Hepatic stellate cell (primary cell): ENCODE measurements around the gene PNRC1.
"Not testable (repeated sequence)": the region's sequence is repeated elsewhere in the genome, so short reads cannot be mapped to it uniquely, and the experiment has no call there.

Source experiments
- DNase-seq: peaks from one replicate; pipeline ENCODE4 v3.0.0; 2011; ENCODE audit warnings: low spot score

The PNRC1 gene

GRCh38 chr6:89080281-89081128 lies at the start of gene PNRC1:
Gene PNRC1, plus strand, starts transcription at chr6:89080751. Its CDS starts 144 bp downstream, at chr6:89080895.
- peak; percentile 95 for DNase-seq

GRCh38 chr6:89032599-89032998 lies 48.0 kb upstream of the PNRC1 start:
- no peak for DNase-seq

GRCh38 chr6:89033461-89033860 lies 47.1 kb upstream of the PNRC1 start:
- DNase-seq: no peak

GRCh38 chr6:89034116-89034515 lies 46.4 kb upstream of the PNRC1 start:
- not testable (repeated sequence) for DNase-seq

GRCh38 chr6:89034586-89035251 lies 45.8 kb upstream of the PNRC1 start:
- DNase-seq: no peak

GRCh38 chr6:89035252-89036101 lies 45.1 kb upstream of the PNRC1 start:
- DNase-seq: peak; percentile 29

GRCh38 chr6:89037141-89037900 lies 43.2 kb upstream of the PNRC1 start:
- DNase-seq: no peak

GRCh38 chr6:89037901-89038293 lies 42.7 kb upstream of the PNRC1 start:
- DNase-seq: not testable (repeated sequence)

- DNase-seq: no peak
These were observed 37.9 kb upstream of the PNRC1 start for GRCh38 chr6:89042664-89043063.

- no peak for DNase-seq
These were observed 36.1 kb upstream of the PNRC1 start for GRCh38 chr6:89044328-89045010.

- DNase-seq: no peak
These were observed 35.6 kb upstream of the PNRC1 start for GRCh38 chr6:89045011-89045387.

GRCh38 chr6:89045576-89045975 lies 35.0 kb upstream of the PNRC1 start:
- DNase-seq: no peak

GRCh38 chr6:89047473-89047872 lies 33.1 kb upstream of the PNRC1 start:
- no peak for DNase-seq

- no peak for DNase-seq
These were observed 32.1 kb upstream of the PNRC1 start for GRCh38 chr6:89048288-89048923.

GRCh38 chr6:89048985-89049384 lies 31.6 kb upstream of the PNRC1 start:
- DNase-seq: no peak

GRCh38 chr6:89050155-89050554 lies 30.4 kb upstream of the PNRC1 start:
- DNase-seq: no peak

GRCh38 chr6:89050697-89051096 lies 29.9 kb upstream of the PNRC1 start:
- DNase-seq: no peak

GRCh38 chr6:89051676-89052075 lies 28.9 kb upstream of the PNRC1 start:
- DNase-seq: no peak

- DNase-seq: no peak
These were observed 26.3 kb upstream of the PNRC1 start for GRCh38 chr6:89054208-89054607.

GRCh38 chr6:89057759-89058158 lies 22.8 kb upstream of the PNRC1 start:
- DNase-seq: no peak

- no peak for DNase-seq
These were observed 21.9 kb upstream of the PNRC1 start for GRCh38 chr6:89058627-89059026.
